IMR-90 (cell line): ENCODE measurements around the gene EIF5A2. TPM values are rescaled to one million over a fixed set of nuclear protein-coding genes. Genes with fewer than 3 reads are reported as not detected.
"Not testable (repeated sequence)": the region's sequence is repeated elsewhere in the genome, so short reads cannot be mapped to it uniquely, and the experiment has no call there.

Experiments used
- ATAC-seq: fragments of 200-7000 bp; cut with Tn5 transposase; 2 replicates; pipeline ENCODE4 v1.9.1; 2020; ENCODE audit warnings: low read depth, mild to moderate bottlenecking, moderate library complexity
- BruUV-seq: library from RNA; stranded (reverse); fragments of 400-500 nt; replicated peaks from 2 replicates; lab custom pipeline; 2021; lab: Mats Ljungman, UMichigan
- CTCF ChIA-PET: fragments of 300-600 bp; formaldehyde crosslinking; extraction: SDS; loops from one replicate; lab custom pipeline; 2021; ENCODE audit warnings: antibody characterized with exemption; lab: Yijun Ruan, JAX
- POLR2A ChIA-PET: fragments of 300-600 bp; sonication (Branson Sonifier 250); formaldehyde crosslinking; loops from one replicate; lab custom pipeline; 2022; ENCODE audit warnings: antibody characterized with exemption; ENCODE audit not compliant: unreplicated experiment; lab: Charles Lee
- DNase-seq: peaks from one replicate; pipeline ENCODE4 v3.0.0; 2013
- H2AFZ ChIP-seq: replicated peaks from 2 replicates; pipeline ENCODE3; 2013; ENCODE audit warnings: low read length, mild to moderate bottlenecking; ENCODE audit not compliant: poor library complexity
- H2AK5ac ChIP-seq: 2 replicates; pipeline ENCODE4 v1.6.1; 2013; ENCODE audit warnings: low read depth, low read length, inconsistent platforms
- H2AK9ac ChIP-seq: replicated peaks from 2 replicates; pipeline ENCODE3; 2013; ENCODE audit warnings: mild to moderate bottlenecking, low read depth, low read length, moderate library complexity; ENCODE audit not compliant: poor library complexity
- H2BK120ac ChIP-seq: 2 replicates; pipeline ENCODE4 v1.6.1; 2013; ENCODE audit warnings: low read depth, low read length, inconsistent platforms
- H2BK15ac ChIP-seq: 3 replicates; pipeline ENCODE4 v1.6.1; 2013; ENCODE audit warnings: low read depth, low read length, inconsistent platforms
- H2BK20ac ChIP-seq: 2 replicates; pipeline ENCODE4 v1.6.1; 2013; ENCODE audit warnings: low read depth, mild to moderate bottlenecking, inconsistent platforms, low read length, moderate library complexity
- H2BK5ac ChIP-seq: 2 replicates; pipeline ENCODE4 v1.6.1; 2013; ENCODE audit warnings: mild to moderate bottlenecking, low read depth, low read length, inconsistent platforms; ENCODE audit not compliant: poor library complexity, severe bottlenecking
- H3K14ac ChIP-seq: replicated peaks from 2 replicates; pipeline ENCODE4 v1.6.1; 2013; ENCODE audit warnings: low read depth, low read length, inconsistent platforms
- H3K18ac ChIP-seq: 2 replicates; pipeline ENCODE4 v1.6.1; 2013; ENCODE audit warnings: low read depth, low read length, control low read depth
- H3K23ac ChIP-seq: 2 replicates; pipeline ENCODE4 v1.6.1; 2013; ENCODE audit warnings: low read depth, low read length, inconsistent platforms
- H3K27ac ChIP-seq: 2 replicates; pipeline ENCODE4 v1.5.1; 2013; ENCODE audit warnings: mild to moderate bottlenecking, control low read depth, low read length; ENCODE audit not compliant: insufficient read depth
- H3K27me3 ChIP-seq: 2 replicates; pipeline ENCODE4 v1.6.1; 2013; ENCODE audit warnings: low read length; ENCODE audit not compliant: control insufficient read depth, insufficient read depth
- H3K36me3 ChIP-seq: 2 replicates; pipeline ENCODE4 v1.6.1; 2013; ENCODE audit warnings: low read length, mixed read lengths; ENCODE audit not compliant: control insufficient read depth, insufficient read depth
- H3K4ac ChIP-seq: 2 replicates; pipeline ENCODE4 v1.6.1; 2013; ENCODE audit warnings: low read depth, low read length, inconsistent platforms
- H3K4me1 ChIP-seq: 2 replicates; pipeline ENCODE4 v1.6.1; 2013; ENCODE audit warnings: low read length, mixed read lengths; ENCODE audit not compliant: control insufficient read depth, insufficient read depth
- H3K4me2 ChIP-seq: 2 replicates; pipeline ENCODE4 v1.6.1; 2013; ENCODE audit warnings: low read depth, mild to moderate bottlenecking, control low read depth, low read length, moderate library complexity
- H3K4me3 ChIP-seq: 2 replicates; pipeline ENCODE4 v1.5.1; 2013; ENCODE audit warnings: low read depth, mild to moderate bottlenecking, control low read depth, low read length, moderate library complexity; ENCODE audit not compliant: insufficient read depth
- H3K56ac ChIP-seq: 2 replicates; pipeline ENCODE4 v1.6.1; 2013; ENCODE audit warnings: low read length, inconsistent platforms; ENCODE audit not compliant: insufficient read depth; ENCODE audit errors: extremely low read depth
- H3K79me1 ChIP-seq, 2 experiments: 2 replicates each; pipeline ENCODE4 v1.6.1; 2013; ENCODE audit warnings: low read length in 2 of 2, inconsistent platforms in 1 of 2, low read depth in 1 of 2
- H3K9ac ChIP-seq: 2 replicates; pipeline ENCODE4 v1.6.1; 2013; ENCODE audit warnings: low read depth, low read length, control low read depth
- H3K9me1 ChIP-seq: 2 replicates; pipeline ENCODE4 v1.6.1; 2013; ENCODE audit warnings: low read length, inconsistent platforms; ENCODE audit not compliant: insufficient read depth
- H3K9me3 ChIP-seq: 2 replicates; pipeline ENCODE4 v1.6.1; 2013; ENCODE audit warnings: low read length; ENCODE audit not compliant: control insufficient read depth, insufficient read depth
- H4K20me1 ChIP-seq: 2 replicates; pipeline ENCODE4 v1.6.1; 2013; ENCODE audit warnings: low read length, inconsistent platforms; ENCODE audit not compliant: insufficient read depth
- H4K5ac ChIP-seq: 2 replicates; pipeline ENCODE4 v1.6.1; 2013; ENCODE audit warnings: mild to moderate bottlenecking, low read depth, low read length, control low read depth
- H4K8ac ChIP-seq, 2 experiments: 2 replicates each; pipeline ENCODE4 v1.6.1; 2013; ENCODE audit warnings: low read depth in 2 of 2, low read length in 2 of 2, control low read depth in 1 of 2, inconsistent platforms in 1 of 2
- H4K91ac ChIP-seq: 2 replicates; pipeline ENCODE4 v1.6.1; 2013; ENCODE audit warnings: low read depth, low read length, inconsistent platforms; ENCODE audit not compliant: insufficient read depth
- CEBPB ChIP-seq: IDR thresholded peaks from 2 replicates; pipeline ENCODE4 v1.6.1; 2012; ENCODE audit warnings: low read depth, low read length, improper control_type of control experiment
- RCOR1 ChIP-seq: IDR thresholded peaks from 2 replicates; pipeline ENCODE4 v1.6.1; 2012; ENCODE audit warnings: mild to moderate bottlenecking, low read length, improper control_type of control experiment; ENCODE audit not compliant: insufficient replicate concordance
- SMC3 ChIP-seq: fragments of 150-350 bp; IDR thresholded peaks from 2 replicates; pipeline ENCODE4 v1.6.1; 2016; ENCODE audit warnings: low read depth, mild to moderate bottlenecking, antibody characterized with exemption, low read length, moderate library complexity
- USF2 ChIP-seq: fragments of 150-350 bp; IDR thresholded peaks from 2 replicates; pipeline ENCODE4 v1.6.1; 2017; ENCODE audit warnings: mild to moderate bottlenecking, antibody characterized with exemption, low read length, low read depth
- WGBS, 2 experiments: methylation state at CpG; one replicate each; pipeline versions ENCODE4 v1.1.5 to v1.1.7; 2013; ENCODE audit warnings: missing lambda C conversion rate in 2 of 2; ENCODE audit not compliant: insufficient read length in 1 of 2; ENCODE audit errors: extremely low coverage in 2 of 2; 5-methylcytosine and 5-hydroxymethylcytosine counted together
- dilution Hi-C: fragments of 300-500 bp; cut with HindIII; formaldehyde crosslinking; loops from one replicate; pipeline ENCODE4 v1.14.3; 2018; ENCODE audit warnings: low sequenced_read_pairs; ENCODE audit not compliant: unreplicated experiment
- in situ Hi-C: fragments of 300-500 bp; cut with MboI; formaldehyde crosslinking; loops from 3 replicates; pipeline ENCODE4 v1.14.3; 2019; ENCODE audit warnings: low sequenced_read_pairs, inconsistent platforms, mixed read lengths
- intact Hi-C: fragments of 100-400 bp; cut with micrococcal nuclease; formaldehyde crosslinking; loops from 2 replicates; pipeline ENCODE4 v1.10.0; 2022
- polyA plus RNA-seq, 3 experiments: library from polyadenylated mRNA; depleted of rRNA; stranded (reverse); fragments of >200 nt; gene quantifications; 2 replicates each; pipeline ENCODE4 v1.2.3, GENCODE V29; 2012; ENCODE audit warnings: low replicate concordance in 1 of 3
- total RNA-seq: library from RNA; depleted of rRNA; stranded (reverse); fragments of >200 nt; gene quantifications from 2 replicates; pipeline ENCODE4 v1.2.3, GENCODE V29; 2012

EIF5A2 gene
- total and polyA plus RNA-seq, 2 of the 4 experiments (the other 2 are of a cell fraction) = 7.7 to 7.8 TPM

- H2BK120ac ChIP-seq = no peak overlapping the region
- no peak overlapping the region for H4K91ac ChIP-seq
- DNase-seq = no peak
- H2BK15ac ChIP-seq = no peak overlapping the region
- no peaks in the 10 kb centered on the region; the same call in 1 of the 2 replicates for H3K27me3 ChIP-seq
- in situ Hi-C loops (no loop called here), dilution Hi-C loops (no loop called here), intact Hi-C loops (no loop called here)
- no TSS peak for BruUV-seq
- H4K20me1 ChIP-seq = no peaks in the 10 kb centered on the region
- no peak overlapping the region for H2BK20ac ChIP-seq
- H3K23ac ChIP-seq = no peak overlapping the region
- H3K9ac ChIP-seq = no peak overlapping the region
- H4K8ac ChIP-seq = no peak overlapping the region
- H3K4me1 ChIP-seq = no peaks in the 10 kb centered on the region
- no peak overlapping the region for H2AFZ ChIP-seq
- no peak overlapping the region for H3K18ac ChIP-seq
- H3K4me2 ChIP-seq = no peak overlapping the region
- H3K79me1 ChIP-seq = no peaks in the 10 kb centered on the region
- H3K56ac ChIP-seq = no peak overlapping the region
- ChIA-PET POLR2A (no interaction called here), CTCF (no interaction called here)
- no peak for ATAC-seq
- no peaks in the 10 kb centered on the region for H3K36me3 ChIP-seq
- no peak overlapping the region for H2AK9ac ChIP-seq
- no peak overlapping the region for H3K14ac ChIP-seq
- H2BK5ac ChIP-seq = no peak overlapping the region
- TF ChIP-seq SMC3 = no peak
- TF ChIP-seq RCOR1 = no peak
- no peak for TF ChIP-seq USF2
- no peak for TF ChIP-seq CEBPB
- H3K4ac ChIP-seq = no peak overlapping the region
- H3K9me1 ChIP-seq = no peaks in the 10 kb centered on the region
- H3K9me3 ChIP-seq = 0 out of 2 replicates have a peak, but pooled peaks cover 2% of the 10 kb centered on the region
- no peak overlapping the region for H3K27ac ChIP-seq
- no peak overlapping the region for H3K4me3 ChIP-seq
- no peak overlapping the region for H4K5ac ChIP-seq
- no CpG with 5 or more reads among the region's 1 CpG for WGBS, 2 experiments
- no peak overlapping the region for H2AK5ac ChIP-seq
These were observed 33.1 kb upstream of the EIF5A2 start for GRCh38 chr3:170941551-170941950.

GRCh38 chr3:170933039-170933438, 24.6 kb upstream of the EIF5A2 start:
- H2BK120ac ChIP-seq, H4K91ac ChIP-seq, H2BK5ac ChIP-seq, BruUV-seq, H2BK20ac ChIP-seq, H2AFZ ChIP-seq, H3K27ac ChIP-seq, H3K4me3 ChIP-seq, H4K20me1 ChIP-seq, intact Hi-C loops, H3K79me1 ChIP-seq, H3K4ac ChIP-seq, ATAC-seq, H2AK5ac ChIP-seq, H2BK15ac ChIP-seq, H2AK9ac ChIP-seq, H3K36me3 ChIP-seq, in situ Hi-C loops, H3K14ac ChIP-seq, H4K8ac ChIP-seq, H3K27me3 ChIP-seq, CTCF ChIA-PET, H3K4me2 ChIP-seq, H3K56ac ChIP-seq, H3K23ac ChIP-seq, POLR2A ChIA-PET, H3K4me1 ChIP-seq, H4K5ac ChIP-seq, H3K18ac ChIP-seq, dilution Hi-C loops, H3K9ac ChIP-seq, H3K9me3 ChIP-seq, DNase-seq, H3K9me1 ChIP-seq: not testable (repeated sequence)
- WGBS, 2 experiments = no CpG with 5 or more reads among the region's 4 CpGs
